SK-N-SH (cell line): ENCODE data around the gene DAPP1. TPM values are rescaled to one million over a fixed set of nuclear protein-coding genes. Genes with fewer than 3 reads are reported as not detected.

Source experiments
- CTCF ChIA-PET: fragments of 300-600, 350-600 bp; formaldehyde crosslinking; extraction: SDS; loops from one replicate; lab custom pipeline; 2021; lab: Yijun Ruan, JAX
- POLR2A ChIA-PET: fragments of 350-600 bp; sonication (Branson Sonifier 250); formaldehyde crosslinking; extraction: SDS; loops from one replicate; lab custom pipeline; 2020; ENCODE audit warnings: antibody characterized with exemption, inconsistent platforms; lab: Yijun Ruan, JAX
- DNase-seq: peaks from one replicate; pipeline ENCODE4 v3.0.0; 2012
- H2AFZ ChIP-seq: fragments of 200-600 bp; sonication (generic); 2 replicates; pipeline ENCODE4 v1.8.1; 2016; ENCODE audit warnings: antibody characterized with exemption, mild to moderate bottlenecking, low read depth
- H3F3A ChIP-seq: fragments of 200-600 bp; sonication (generic); replicated peaks from 2 replicates; pipeline ENCODE3; 2016; ENCODE audit warnings: antibody characterized with exemption, mild to moderate bottlenecking; ENCODE audit not compliant: insufficient read depth
- H3K27ac ChIP-seq, 2 experiments: fragments of 200-500 bp in 1 of 2; fragments of 200-600 bp in 1 of 2; sonication (Bioruptor generic) in 1 of 2; sonication (generic), shearing (Covaris generic) in 1 of 2; 2 replicates each; pipeline versions ENCODE4 v1.5.1 to v1.6.1; 2014 to 2016; ENCODE audit warnings: low read depth in 2 of 2, inconsistent platforms in 1 of 2, low read length in 1 of 2, mild to moderate bottlenecking in 1 of 2, mixed read lengths in 1 of 2
- H3K27me3 ChIP-seq: fragments of 200-600 bp; sonication (generic), shearing (Covaris generic); 2 replicates; pipeline ENCODE4 v1.6.1; 2016; ENCODE audit warnings: mixed run types; ENCODE audit not compliant: insufficient read depth
- H3K36me3 ChIP-seq, 2 experiments: fragments of 200-500 bp in 1 of 2; fragments of 200-600 bp in 1 of 2; sonication (Bioruptor generic) in 1 of 2; sonication (generic) in 1 of 2; replicated peaks in 1 of 2; 2 replicates each; pipeline versions ENCODE3 to v1.5.1; 2014 to 2016; ENCODE audit warnings: low read length in 1 of 2, mild to moderate bottlenecking in 1 of 2; ENCODE audit not compliant: insufficient read depth in 2 of 2, control insufficient read depth in 1 of 2
- H3K4me1 ChIP-seq, 2 experiments: fragments of 200-500 bp in 1 of 2; fragments of 200-600 bp in 1 of 2; sonication (Bioruptor generic) in 1 of 2; sonication (generic), shearing (Covaris generic) in 1 of 2; 2 replicates each; pipeline versions ENCODE4 v1.5.1 to v1.6.1; 2014 to 2016; ENCODE audit warnings: low read depth in 1 of 2, low read length in 1 of 2, mixed run types in 1 of 2; ENCODE audit not compliant: insufficient read depth in 2 of 2, control insufficient read depth in 1 of 2
- H3K4me2 ChIP-seq: fragments of 200-600 bp; sonication (generic), shearing (Covaris generic); 2 replicates; pipeline ENCODE4 v1.6.1; 2017; ENCODE audit warnings: mixed run types
- H3K4me3 ChIP-seq, 2 experiments: fragments of 200-500 bp in 1 of 2; fragments of 200-600 bp in 1 of 2; sonication (Bioruptor generic) in 1 of 2; sonication (generic), shearing (Covaris generic) in 1 of 2; 2 replicates each; pipeline versions ENCODE4 v1.5.1 to v1.8.1; 2014 to 2016; ENCODE audit warnings: low read depth in 2 of 2, inconsistent platforms in 1 of 2, low read length in 1 of 2, mild to moderate bottlenecking in 1 of 2, mixed read lengths in 1 of 2, moderate library complexity in 1 of 2
- H3K79me2 ChIP-seq: fragments of 200-600 bp; sonication (generic); 2 replicates; pipeline ENCODE4 v1.8.1; 2017; ENCODE audit warnings: mild to moderate bottlenecking; ENCODE audit not compliant: insufficient read depth
- H3K9ac ChIP-seq: fragments of 200-600 bp; sonication (generic); 2 replicates; pipeline ENCODE4 v1.6.1; 2017; ENCODE audit warnings: mixed run types
- H3K9me2 ChIP-seq: fragments of 200-600 bp; sonication (generic); 2 replicates; pipeline ENCODE4 v1.6.1; 2017; ENCODE audit warnings: mixed run types
- H3K9me3 ChIP-seq: fragments of 200-600 bp; sonication (generic); 2 replicates; pipeline ENCODE4 v1.6.1; 2017; ENCODE audit warnings: mixed run types, mild to moderate bottlenecking, moderate library complexity
- H4K20me1 ChIP-seq: fragments of 200-600 bp; sonication (generic); 2 replicates; pipeline ENCODE4 v1.6.1; 2017; ENCODE audit warnings: mild to moderate bottlenecking, mixed run types; ENCODE audit not compliant: insufficient read depth
- ELF1 ChIP-seq: IDR thresholded peaks from 2 replicates; pipeline ENCODE4 v1.4.0; 2012
- EZH2phosphoT487 ChIP-seq: fragments of 200-600 bp; sonication (generic); IDR thresholded peaks from 2 replicates; pipeline ENCODE4 v1.6.1; 2017; ENCODE audit warnings: low read depth, mixed run types, mild to moderate bottlenecking, antibody characterized with exemption, moderate library complexity, borderline replicate concordance
- FOXJ3 ChIP-seq: sonication (generic); formaldehyde crosslinking; IDR thresholded peaks from 2 replicates; pipeline ENCODE4 v1.5.1; 2020; ENCODE audit warnings: mild to moderate bottlenecking, missing genetic modification reagents
- FOXM1 ChIP-seq: IDR thresholded peaks from 2 replicates; pipeline ENCODE4 v1.4.0; 2012; ENCODE audit warnings: low read depth, mild to moderate bottlenecking
- MAX ChIP-seq: IDR thresholded peaks from 2 replicates; pipeline ENCODE4 v1.4.0; 2012; ENCODE audit warnings: low read depth
- MXI1 ChIP-seq: IDR thresholded peaks from 2 replicates; pipeline ENCODE4 v1.6.1; 2012; ENCODE audit warnings: mild to moderate bottlenecking, low read depth, low read length, improper control_type of control experiment
- NFIC ChIP-seq: IDR thresholded peaks from 2 replicates; pipeline ENCODE4 v1.4.0; 2012; ENCODE audit warnings: borderline replicate concordance
- NRF1 ChIP-seq: IDR thresholded peaks from 2 replicates; pipeline ENCODE4 v1.6.1; 2012; ENCODE audit warnings: low read depth, mild to moderate bottlenecking, low read length
- RAD21 ChIP-seq: IDR thresholded peaks from 2 replicates; pipeline ENCODE4 v1.6.1; 2012; ENCODE audit warnings: mild to moderate bottlenecking, low read length
- REST ChIP-seq: IDR thresholded peaks from 2 replicates; pipeline ENCODE4 v1.6.1; 2012; ENCODE audit warnings: mild to moderate bottlenecking, low read depth, low read length, moderate library complexity
- RFX5 ChIP-seq: IDR thresholded peaks from 2 replicates; pipeline ENCODE4 v1.6.1; 2012; ENCODE audit warnings: mild to moderate bottlenecking, improper control_type of control experiment, low read length
- SIN3A ChIP-seq: IDR thresholded peaks from 2 replicates; pipeline ENCODE4 v1.6.1; 2012; ENCODE audit warnings: low read depth, mild to moderate bottlenecking, low read length, moderate library complexity, borderline replicate concordance
- SMC3 ChIP-seq: IDR thresholded peaks from 2 replicates; pipeline ENCODE4 v1.6.1; 2012; ENCODE audit warnings: low read depth, low read length, improper control_type of control experiment
- TAF1 ChIP-seq: IDR thresholded peaks from 2 replicates; pipeline ENCODE4 v1.6.1; 2012; ENCODE audit warnings: low read depth, mild to moderate bottlenecking, low read length, moderate library complexity, borderline replicate concordance
- USF1 ChIP-seq: IDR thresholded peaks from 2 replicates; pipeline ENCODE4 v1.4.0; 2012; ENCODE audit warnings: low read depth, borderline replicate concordance
- USF2 ChIP-seq: fragments of 150-350 bp; IDR thresholded peaks from 2 replicates; pipeline ENCODE4 v1.6.1; 2017; ENCODE audit warnings: antibody characterized with exemption, low read length, low read depth, borderline replicate concordance
- WGBS: methylation state at CpG from one replicate; pipeline ENCODE4 v1.1.6; 2017; ENCODE audit warnings: low lambda C conversion rate; 5-methylcytosine and 5-hydroxymethylcytosine counted together
- polyA plus RNA-seq, 3 experiments: library from polyadenylated mRNA; depleted of rRNA; stranded (reverse); fragments of >200 nt; gene quantifications; 2 replicates each; pipeline ENCODE4 v1.2.3, GENCODE V29; 2012

Gene DAPP1
- polyA plus RNA-seq, 1 of the 3 experiments (the other 2 are of a cell fraction), result not detected

- no peak overlapping the region for H3K4me3 ChIP-seq
- WGBS, result 67% methylated on average over 2 of the region's 2 CpGs
- H3K27me3 ChIP-seq, result no peaks in the 10 kb centered on the region
- H3K9ac ChIP-seq, result no peak overlapping the region
- H3K79me2 ChIP-seq, result no peaks in the 10 kb centered on the region
- H3K4me1 ChIP-seq, result peaks cover 0 to 14% of the 10 kb centered on the region in 2 experiments; a peak in 2 of 4 replicates
- ChIA-PET POLR2A (no interaction called here), CTCF (interaction anchor here (1.0 to 2.3 kb wide), 5 partner anchors 11 to 122 kb away, joined by 3 to 6 read pairs (median 6); no protein-coding TSS in a partner anchor)
- no peak for TF ChIP-seq SMC3
- TF ChIP-seq FOXJ3 (CRISPR knock-in tag), result no peak
- no peak for TF ChIP-seq EZH2phosphoT487
- no peak for TF ChIP-seq USF1
- no peak for TF ChIP-seq MAX
- TF ChIP-seq NRF1, result no peak
- TF ChIP-seq TAF1, result no peak
- TF ChIP-seq ELF1, result no peak
- no peak for TF ChIP-seq RFX5
- TF ChIP-seq RAD21, result no peak
- no peak for TF ChIP-seq FOXM1
- no peak for TF ChIP-seq SIN3A
- TF ChIP-seq MXI1, result no peak
- TF ChIP-seq NFIC, result no peak
- TF ChIP-seq USF2, result no peak
- TF ChIP-seq REST, result no peak
- no peaks in the 10 kb centered on the region for H4K20me1 ChIP-seq
- no peak for DNase-seq
- no peaks in the 10 kb centered on the region for H3F3A ChIP-seq
- H3K4me2 ChIP-seq, result no peak overlapping the region
- no peaks in the 10 kb centered on the region for H3K36me3 ChIP-seq
- no peak overlapping the region for H2AFZ ChIP-seq
- no peaks in the 10 kb centered on the region for H3K9me3 ChIP-seq
- no peaks in the 10 kb centered on the region for H3K9me2 ChIP-seq
- H3K27ac ChIP-seq, result peak overlapping the region in 1 of 2 experiments; percentile 83; a peak in 2 of 4 replicates
Measured at GRCh38 chr4:99845708-99846469, 29.3 kb downstream of the DAPP1 start.
